OCI-M2 (cell line): Measurements from ENCODE around the gene RNPS1.

Experiments
- DNase-seq: peaks from one replicate; lab custom pipeline; 2025; ENCODE audit not compliant: unreplicated experiment; lab: John Stamatoyannopoulos, UW

The RNPS1 gene

DNA sequence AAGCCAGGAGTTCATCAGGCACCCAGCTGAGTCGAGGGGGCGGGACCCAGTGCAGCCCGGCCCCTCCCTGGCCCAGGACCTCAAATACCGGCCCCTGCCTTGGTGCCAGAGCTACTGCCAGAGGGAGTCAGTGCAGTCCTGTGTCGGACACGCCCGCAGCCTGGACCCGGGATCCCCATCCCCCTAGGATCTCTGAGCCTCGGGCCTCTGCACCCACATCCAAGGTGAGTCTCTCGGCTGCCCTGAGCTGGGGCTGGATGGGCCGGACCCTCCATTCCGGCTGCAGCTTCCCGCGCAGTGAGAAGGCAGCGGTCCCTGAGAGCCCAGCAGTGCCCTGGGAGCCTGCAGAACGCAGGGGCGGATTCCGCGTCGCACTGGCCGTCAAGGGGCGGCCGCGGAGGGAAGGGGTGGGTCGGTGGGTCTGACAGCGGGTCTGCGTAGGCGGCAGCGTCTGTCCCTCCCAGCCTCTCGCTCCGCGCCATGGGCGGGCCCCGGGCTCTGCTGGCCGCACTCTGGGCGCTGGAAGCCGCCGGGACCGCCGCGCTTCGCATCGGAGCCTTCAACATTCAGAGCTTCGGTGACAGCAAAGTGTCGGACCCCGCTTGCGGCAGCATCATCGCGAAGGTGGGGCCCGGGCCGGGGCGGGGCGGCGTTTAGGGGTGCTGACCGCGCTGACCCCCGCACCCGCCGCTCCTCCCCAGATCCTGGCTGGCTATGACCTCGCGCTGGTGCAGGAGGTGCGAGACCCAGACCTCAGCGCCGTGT, 31.4 kb downstream of the RNPS1 start, which contains the start of gene DNASE1L2:
TSS of gene DNASE1L2 (plus strand) at position 108 of the 765 bp plus-strand sequence. CDS start at position 481, 373 bp downstream.
- DNase-seq: no peak

DNA sequence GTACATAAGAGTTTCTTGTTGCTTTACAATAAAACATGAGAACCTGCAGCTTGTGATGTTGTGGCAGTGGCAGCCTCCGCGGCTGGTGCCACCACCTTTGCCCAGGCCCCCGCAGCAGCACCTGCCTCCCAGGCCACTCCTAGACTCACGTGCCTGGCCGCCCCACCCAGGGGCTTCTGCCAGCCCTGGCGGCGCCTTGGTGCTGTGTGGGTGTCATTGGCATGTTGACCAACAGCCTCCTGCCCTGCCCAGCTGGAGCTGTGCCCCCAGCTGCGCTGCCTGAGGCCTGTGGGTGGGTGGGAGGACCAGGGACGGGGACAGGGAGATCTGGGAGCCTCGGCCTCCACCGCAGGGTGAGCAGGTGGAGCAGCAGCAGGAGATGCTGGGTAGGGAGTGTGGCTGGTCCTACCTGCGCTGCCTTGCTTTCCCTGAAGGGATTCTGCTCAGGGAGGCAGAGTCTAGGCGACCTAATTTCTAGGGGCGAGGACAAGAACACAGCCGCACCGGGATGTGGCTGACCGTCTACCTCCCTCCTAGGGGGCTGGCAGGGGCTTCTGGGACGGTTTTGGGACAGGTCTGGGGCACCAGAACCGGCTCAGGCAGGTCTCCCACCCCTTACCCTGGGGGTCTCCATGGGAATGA, 32.1 kb downstream of the RNPS1 start:
- no peak for DNase-seq

DNA sequence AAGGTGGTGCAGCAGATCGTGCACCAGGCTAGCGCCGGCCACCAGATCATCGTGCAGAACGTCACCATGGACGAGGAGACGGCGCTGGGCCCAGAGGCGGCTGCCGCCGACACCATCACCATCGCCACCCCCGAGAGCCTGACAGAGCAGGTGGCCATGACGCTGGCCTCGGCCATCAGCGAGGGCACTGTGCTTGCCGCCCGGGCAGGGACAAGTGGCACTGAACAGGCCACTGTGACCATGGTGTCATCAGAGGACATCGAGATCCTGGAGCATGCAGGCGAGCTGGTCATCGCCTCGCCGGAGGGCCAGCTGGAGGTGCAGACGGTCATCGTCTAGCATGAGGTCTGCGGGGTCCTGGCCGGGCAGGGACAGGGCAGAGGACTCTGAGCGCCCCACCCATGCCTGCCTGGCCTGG, 32.7 kb downstream of the RNPS1 start:
- no peak for DNase-seq

DNA sequence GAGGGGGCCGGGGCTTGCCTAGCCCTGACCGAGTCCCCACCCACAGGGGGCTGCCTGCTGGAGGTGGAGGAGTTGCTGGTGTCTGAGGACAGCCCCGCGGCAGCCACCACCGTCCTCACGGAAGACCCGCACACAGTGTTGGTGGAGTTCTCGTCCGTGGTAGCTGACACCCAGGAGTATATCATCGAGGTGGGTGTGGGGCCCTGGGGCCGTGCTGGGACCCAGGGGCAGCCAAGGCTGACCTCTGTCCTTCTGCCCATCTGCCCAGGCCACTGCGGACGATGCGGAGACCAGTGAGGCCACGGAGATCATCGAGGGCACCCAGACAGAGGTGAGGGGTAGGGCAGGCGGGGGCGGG, 33.1 kb downstream of the RNPS1 start:
- DNase-seq: no peak

DNA sequence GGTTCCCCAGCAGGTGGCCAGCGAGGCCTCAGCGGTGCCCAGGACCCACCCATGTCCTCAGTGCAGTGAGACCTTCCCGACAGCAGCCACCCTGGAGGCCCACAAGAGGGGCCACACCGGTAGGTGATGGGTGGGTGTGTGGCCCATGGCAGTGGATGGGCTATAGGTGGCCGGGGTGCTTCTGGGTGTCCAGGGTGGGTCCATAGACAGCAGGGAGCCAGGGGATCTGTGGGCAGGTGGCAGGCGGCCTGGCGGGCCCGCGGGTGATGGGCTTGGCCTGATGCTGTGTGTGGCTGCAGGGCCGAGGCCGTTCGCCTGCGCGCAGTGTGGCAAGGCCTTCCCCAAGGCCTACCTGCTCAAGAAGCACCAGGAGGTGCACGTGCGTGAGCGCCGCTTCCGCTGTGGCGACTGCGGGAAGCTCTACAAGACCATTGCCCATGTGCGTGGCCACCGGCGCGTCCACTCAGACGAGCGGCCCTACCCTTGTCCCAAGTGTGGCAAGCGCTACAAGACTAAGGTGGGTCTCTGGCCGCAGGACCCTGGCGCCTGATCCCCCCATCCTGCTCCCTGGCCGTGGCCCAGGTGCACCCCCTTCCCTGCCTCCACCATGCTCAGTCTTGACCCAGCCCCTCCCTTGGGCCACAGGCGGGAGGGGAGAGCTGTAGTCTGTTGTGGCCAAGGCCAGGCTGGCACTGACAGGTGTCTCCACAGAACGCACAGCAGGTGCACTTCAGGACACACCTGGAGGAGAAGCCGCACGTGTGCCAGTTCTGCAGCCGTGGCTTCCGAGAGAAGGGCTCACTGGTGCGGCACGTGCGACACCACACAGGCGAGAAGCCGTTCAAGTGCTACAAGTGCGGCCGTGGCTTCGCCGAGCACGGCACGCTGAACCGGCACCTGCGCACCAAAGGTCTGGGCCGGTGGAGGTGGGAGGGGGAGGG, 33.8 kb downstream of the RNPS1 start:
- no peak for DNase-seq

DNA sequence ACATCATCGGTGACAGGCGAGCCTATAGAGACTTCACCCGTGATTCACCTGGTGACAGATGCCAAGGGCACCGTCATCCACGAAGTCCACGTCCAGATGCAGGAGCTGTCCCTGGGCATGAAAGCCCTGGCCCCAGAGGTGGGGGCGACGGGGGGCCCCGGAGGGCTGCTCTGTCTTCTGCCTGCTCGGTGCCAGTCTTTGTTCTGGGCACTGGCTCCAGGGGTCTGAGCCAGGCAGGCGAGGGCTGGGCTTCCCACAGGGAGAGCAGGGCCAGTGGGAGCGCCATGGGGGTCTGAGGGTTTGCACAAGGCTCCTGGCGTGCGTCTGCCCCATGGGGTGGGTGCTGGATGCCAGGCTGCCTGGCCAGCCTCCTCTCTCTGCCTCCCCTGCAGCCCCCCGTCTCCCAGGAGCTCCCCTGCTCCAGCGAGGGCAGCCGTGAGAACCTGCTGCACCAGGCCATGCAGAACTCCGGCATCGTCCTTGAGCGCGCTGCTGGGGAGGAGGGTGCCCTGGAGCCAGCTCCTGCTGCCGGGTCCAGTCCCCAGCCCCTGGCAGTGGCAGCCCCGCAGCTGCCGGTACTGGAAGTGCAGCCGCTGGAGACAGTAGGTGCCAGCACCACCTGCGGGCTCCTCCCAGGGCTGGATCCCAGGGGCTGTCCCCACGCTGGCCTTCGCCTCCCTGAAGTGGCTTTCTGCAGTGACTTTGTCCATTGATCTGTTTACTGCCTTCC, 34.7 kb downstream of the RNPS1 start:
- no peak for DNase-seq

DNA sequence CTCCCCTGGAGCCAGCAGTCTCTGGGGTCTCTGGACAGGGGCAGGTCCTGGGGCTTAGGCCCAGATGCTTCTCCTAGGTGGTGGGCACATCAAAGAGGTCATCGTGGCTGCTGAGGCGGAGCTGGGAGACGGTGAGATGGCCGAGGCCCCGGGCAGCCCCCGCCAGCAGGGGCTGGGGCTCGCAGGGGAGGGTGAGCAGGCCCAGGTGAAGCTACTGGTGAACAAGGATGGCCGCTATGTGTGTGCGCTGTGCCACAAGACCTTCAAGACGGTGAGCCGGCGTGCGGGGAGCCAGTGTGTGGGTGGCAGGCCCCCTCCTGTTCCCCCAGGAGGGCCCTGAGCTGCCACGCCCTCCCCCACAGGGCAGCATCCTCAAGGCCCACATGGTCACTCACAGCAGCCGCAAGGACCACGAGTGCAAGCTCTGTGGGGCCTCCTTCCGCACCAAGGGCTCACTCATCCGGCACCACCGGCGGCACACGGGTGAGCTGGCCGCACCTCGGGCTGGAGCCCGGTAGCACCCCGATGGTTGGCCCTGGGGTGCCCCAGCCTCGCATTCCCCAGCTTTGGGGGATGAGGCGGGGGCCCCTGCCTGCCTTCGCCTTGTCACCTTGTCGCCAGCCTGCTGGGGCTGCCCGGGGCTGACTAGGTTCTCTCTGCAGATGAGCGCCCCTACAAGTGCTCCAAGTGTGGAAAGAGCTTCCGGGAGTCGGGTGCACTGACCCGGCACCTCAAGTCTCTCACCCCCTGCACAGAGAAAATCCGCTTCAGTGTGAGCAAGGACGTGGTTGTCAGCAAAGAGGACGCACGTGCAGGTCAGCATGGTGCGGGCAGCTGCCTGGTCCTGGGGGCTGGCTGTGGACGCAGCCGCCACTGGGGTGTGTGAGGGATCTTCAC, 35.6 kb downstream of the RNPS1 start:
- no peak for DNase-seq

DNA sequence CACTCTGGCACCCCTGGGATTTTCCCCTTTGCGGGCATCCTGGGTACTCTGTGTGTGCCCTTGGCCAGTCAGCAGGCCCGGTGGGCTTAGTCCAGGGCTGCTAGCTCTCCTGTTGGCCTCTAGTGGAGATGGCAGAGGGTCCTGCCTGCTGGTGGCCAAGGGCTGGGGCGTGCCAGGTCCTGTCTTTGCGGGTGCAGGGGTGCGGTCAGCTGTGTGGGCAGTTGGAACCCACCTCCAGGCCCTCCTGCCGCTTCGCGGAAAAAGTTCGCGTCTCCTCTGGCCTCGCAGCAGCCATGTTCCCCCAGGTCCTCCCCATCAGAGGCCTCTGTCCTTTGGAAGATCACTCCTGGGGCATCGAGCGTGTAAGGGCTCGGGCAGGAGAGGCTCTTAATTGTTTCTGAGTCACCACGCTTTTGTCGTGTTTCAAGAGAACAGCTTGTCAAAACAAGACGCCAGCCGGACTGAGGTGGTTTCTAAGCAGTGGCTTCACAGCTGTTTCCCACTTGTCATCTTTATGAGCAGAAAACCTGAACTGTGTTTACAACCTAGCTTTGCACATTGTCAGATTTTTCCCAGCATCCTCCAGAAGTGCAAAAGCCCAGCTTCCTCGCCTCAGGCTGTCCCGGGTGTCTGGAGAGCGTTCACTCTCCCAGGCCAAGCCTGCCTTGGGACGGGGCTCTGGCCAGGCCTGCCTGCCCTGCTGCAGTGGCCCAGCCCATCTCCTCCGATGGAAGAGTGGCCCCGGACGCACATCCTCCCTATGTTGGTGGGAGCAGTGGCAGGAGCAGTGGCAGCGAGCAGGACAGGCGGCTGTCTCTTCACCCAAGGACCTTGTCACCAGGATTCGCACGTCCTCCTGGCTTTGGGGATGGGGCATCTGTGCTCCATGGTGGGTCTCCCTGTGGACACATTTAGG, 36.7 kb downstream of the RNPS1 start:
- no peak for DNase-seq

DNA sequence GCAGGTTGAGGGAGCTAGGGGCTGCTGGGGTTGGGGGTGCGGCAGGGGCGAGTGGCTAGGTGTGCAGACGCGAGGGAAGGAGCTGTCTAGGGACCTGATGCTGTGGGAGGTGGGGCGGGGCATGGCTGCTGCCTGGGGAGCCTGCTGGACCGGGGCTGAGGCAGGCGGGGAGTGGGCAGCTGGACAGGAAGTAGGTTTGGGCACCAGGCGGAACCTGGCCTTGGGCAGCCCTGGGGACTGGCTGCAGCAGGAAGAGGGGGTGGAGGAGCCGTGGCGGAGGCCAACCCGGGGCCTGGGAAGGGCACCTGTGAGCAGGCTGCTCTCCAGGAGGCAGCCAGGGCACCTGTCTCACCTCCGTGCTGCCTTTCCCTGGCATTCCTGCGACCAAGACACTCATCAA, 37.5 kb downstream of the RNPS1 start:
- no peak for DNase-seq

DNA sequence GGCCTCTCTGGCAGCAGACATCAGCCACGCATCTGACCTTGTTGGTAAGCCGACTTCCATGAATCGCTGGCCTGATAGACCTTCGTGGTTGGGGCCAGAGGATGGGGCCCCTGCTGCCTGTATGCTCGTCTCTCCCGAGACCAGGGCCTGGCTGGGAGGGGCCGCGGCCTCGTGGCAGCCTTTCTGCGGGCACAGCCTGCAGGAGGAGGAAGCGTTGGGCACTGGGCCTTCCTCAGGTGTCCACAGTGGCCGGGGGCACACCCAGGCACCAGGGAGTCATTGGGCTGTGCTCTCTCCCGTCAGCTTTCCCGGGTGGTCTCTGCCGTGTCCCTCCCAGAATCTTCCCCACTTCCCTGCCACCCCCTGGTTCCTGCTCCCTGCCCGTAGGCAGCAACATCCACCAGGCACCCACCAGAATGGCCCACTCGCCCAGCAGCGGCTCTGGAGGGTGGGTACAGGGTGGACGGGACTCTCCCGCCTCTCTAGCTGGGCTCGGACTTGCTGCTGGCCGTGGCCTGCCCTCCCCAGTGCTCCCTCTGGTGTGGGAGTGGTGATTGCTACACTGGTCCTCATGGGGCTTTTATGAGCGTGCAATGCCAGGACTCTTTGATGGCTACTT, 38.2 kb downstream of the RNPS1 start:
- DNase-seq: no peak

DNA sequence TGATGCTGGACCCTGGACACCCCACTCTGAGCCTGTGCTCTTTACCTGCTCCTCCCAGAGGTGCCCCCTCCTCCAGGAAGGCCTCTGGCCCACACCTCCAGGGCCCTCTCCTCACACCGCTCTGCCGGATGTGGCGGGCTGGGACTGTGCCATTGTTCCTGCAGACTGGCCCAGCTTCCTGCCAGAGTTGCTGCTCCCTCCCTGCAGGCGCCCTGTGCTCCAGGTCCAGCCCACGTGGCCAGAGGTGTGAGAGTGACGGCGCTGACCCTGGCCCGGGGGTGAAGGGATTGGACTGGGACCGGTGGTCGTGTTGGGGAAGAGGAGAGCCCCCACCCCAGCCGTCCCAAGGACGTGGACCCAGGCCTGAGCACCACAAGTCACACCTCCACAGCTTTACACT, 38.8 kb downstream of the RNPS1 start:
- no peak for DNase-seq

DNA sequence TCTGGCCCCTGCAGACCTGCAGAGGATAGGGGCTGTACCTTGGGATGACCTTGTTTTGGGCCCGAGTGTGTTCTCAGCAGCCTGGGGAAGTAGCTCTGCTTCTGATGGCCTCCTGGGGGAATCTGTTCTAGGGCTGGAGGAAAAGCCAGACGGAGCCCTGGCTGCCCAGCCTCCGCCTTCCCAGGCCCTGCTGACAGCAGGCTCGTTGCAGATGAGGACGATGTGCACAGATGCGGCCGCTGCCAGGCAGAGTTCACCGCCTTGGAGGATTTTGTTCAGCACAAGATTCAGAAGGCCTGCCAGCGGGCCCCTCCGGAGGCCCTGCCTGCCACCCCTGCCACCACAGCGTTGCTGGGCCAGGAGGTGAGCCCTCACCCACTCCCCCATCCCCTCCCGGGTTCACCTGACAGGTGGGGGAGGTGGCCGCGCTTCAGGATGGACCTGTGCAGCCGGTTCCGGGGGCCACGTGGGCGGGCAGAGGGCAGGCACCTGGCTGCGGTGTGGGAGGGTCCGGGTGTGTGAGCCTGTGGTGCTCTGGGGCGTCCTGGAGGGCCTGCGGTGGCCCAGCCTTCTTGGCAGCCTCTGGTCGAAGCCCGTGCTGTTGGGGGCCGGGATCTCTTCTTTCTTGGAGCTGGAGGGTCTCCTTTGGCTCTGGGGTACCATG, 39.6 kb downstream of the RNPS1 start:
- DNase-seq: no peak

DNA sequence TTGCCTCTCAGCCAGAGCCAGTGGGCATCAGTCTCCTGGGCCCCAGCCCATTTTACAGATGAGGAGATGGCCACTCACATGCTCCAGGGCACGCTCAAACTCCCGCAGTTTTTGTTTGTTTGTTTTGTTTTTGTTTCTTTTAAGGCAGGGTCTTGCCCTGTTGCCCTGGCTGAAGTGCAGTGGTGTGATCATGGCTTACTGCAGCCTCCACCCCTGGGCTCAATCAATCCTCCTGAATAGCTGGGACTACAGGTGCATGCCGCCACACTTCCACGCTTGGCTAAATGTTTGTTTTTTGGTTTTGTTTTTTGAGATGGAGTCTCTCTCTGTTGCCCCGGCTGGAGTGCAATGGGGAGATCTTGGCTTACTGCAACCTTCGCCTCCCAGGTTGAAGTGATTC, 41.0 kb downstream of the RNPS1 start:
- DNase-seq: no peak

DNA sequence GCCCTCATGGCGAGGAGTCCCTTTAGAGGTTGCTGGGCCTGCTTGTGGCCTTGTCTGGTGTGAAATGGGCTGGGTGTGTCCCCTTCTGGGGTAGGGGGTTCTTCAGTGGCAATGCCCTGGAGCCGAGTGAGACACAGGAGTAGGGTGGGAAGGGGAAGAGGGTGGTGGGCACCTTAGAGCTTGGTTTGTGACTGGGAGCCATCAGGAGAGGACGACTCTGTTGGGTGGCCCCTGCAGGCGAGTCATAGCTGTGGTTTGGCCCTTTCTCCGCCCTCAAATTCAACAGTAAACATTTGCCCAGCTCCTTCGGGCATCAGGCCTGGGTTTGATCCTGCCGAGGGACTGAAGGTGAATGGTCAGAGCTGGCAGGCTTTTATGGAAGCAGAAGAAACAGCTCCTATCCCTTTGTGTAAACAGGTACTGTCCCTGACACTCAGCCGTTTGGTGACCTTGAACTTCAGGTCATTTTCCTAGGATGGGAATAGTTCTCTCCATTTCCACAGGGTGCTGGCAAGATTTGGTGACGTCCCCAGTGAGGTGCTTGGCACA, 41.6 kb downstream of the RNPS1 start:
- no peak for DNase-seq

DNA sequence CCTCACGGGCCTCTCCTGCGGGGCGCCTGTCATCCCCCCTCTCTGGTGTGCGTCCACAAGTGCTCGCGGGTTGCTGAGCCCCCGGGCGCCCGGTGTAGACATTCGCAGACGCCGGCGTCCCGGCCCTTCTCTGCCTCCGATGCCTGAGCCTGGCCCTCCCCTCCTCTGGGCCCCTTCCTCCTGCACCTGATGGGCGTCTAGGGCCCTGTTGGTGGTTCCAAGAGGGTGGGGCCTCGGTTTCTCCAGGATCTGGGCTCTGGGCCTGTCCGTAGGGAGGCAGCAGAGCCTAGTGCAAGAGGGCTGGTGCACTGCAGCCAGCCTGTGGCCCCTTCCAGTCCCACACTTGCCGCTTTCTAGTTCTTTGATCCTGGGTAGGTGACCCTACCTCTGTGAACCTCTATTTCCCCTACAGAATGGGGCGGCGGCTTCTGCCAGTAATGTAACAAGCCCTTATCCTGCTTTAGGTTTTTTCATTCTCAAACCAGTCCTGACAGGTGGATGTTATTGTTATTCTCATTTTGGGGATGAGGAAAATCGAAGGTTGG, 43.9 kb downstream of the RNPS1 start:
- no peak for DNase-seq

DNA sequence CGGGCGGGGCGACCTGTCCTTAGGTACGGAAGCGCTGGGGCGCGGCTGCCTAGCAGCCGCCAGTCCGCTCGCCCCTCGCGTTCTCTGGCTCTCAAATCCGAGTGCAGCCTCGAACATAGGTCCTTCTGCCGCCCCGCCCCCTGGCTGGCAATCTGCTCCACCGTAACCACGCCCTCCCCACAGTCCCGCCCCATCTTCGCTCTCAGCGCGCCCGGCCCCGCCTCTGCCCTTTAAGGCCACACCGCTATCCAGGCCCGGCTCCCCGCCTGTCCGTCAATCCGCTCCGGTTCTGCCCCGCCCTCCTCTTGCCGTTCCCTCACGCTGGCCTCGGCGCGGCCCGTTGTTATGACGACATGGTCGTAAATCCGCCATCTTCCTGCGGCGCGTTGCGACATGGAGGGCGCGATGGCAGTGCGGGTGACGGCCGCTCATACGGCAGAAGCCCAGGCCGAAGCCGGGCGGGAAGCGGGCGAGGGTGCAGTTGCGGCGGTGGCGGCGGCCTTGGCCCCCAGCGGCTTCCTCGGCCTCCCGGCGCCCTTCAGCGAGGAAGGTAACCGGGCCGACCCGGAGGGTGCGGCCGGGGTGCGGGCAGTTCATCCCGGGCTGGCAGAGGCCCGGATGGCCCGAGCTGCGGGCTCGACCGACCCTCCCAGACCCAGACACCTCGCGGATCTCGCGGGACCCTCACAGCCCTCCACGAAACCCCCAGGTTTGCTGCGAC, 44.5 kb downstream of the RNPS1 start, which contains the start of gene E4F1:
TSS of gene E4F1 (plus strand) at position 371 of the 721 bp plus-strand sequence. CDS start at position 394, 23 bp downstream.
- DNase-seq: peak; percentile 66

DNA sequence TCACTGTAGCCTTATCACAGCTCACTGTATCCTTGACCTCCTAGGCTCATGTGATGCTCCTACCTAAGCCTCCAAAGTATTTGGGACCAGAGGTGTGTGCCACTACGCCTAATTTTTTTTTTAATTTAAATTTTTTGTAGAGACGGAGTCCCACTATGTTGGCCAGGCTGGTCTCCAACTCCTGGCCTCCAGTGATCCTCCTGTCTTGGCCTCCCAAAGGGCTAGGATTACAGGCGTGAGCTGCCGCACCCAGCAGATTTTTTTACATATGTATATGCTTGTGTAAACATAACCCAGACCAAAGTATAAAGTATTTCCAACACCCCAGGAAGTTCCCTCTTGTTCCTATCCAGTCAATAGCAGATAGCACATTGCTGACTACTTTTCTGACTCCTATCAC, 51.6 kb downstream of the RNPS1 start:
- no peak for DNase-seq
